GM23338 (cell line): ENCODE results near the gene CCDC187. TPM values are rescaled to one million over a fixed set of nuclear protein-coding genes. Genes with fewer than 3 reads are reported as not detected.

Experiments used
- ATAC-seq: fragments of 200-7000 bp; cut with Tn5 transposase; 3 replicates; pipeline ENCODE4 v1.9.1; 2020
- DNase-seq: peaks from one replicate; pipeline ENCODE4 v3.0.0-alpha.2; 2015; ENCODE audit warnings: low spot score
- H2AFZ ChIP-seq: fragments of 200-600 bp; sonication (generic); 2 replicates; pipeline ENCODE4 v1.8.0; 2016; ENCODE audit warnings: antibody characterized with exemption, mild to moderate bottlenecking, moderate library complexity
- H3F3A ChIP-seq: fragments of 200-600 bp; sonication (generic); replicated peaks from 2 replicates; pipeline ENCODE4 v1.8.0; 2017; ENCODE audit warnings: antibody characterized with exemption, mixed run types, low read depth
- H3K27ac ChIP-seq: fragments of 200-600 bp; sonication (generic); 2 replicates; pipeline ENCODE4 v1.6.1; 2016; ENCODE audit warnings: low read depth
- H3K27me3 ChIP-seq: fragments of 200-600 bp; sonication (generic); 2 replicates; pipeline ENCODE4 v1.8.0; 2016; ENCODE audit warnings: mild to moderate bottlenecking, mixed run types, moderate library complexity; ENCODE audit not compliant: insufficient read depth
- H3K36me3 ChIP-seq: fragments of 200-600 bp; sonication (generic); 2 replicates; pipeline ENCODE4 v1.8.0; 2016; ENCODE audit warnings: mild to moderate bottlenecking; ENCODE audit not compliant: insufficient read depth
- H3K4me1 ChIP-seq: fragments of 200-600 bp; sonication (generic); 2 replicates; pipeline ENCODE4 v1.8.0; 2016; ENCODE audit warnings: mild to moderate bottlenecking, moderate library complexity; ENCODE audit not compliant: insufficient read depth
- H3K4me2 ChIP-seq: fragments of 200-600 bp; sonication (generic); 2 replicates; pipeline ENCODE4 v1.7.1; 2017; ENCODE audit warnings: mixed run types
- H3K4me3 ChIP-seq: fragments of 200-600 bp; sonication (generic); 2 replicates; pipeline ENCODE4 v1.6.1; 2016; ENCODE audit warnings: mixed run types
- H3K79me2 ChIP-seq: fragments of 200-600 bp; sonication (generic); replicated peaks from 2 replicates; pipeline ENCODE4 v1.8.0; 2017; ENCODE audit warnings: mild to moderate bottlenecking; ENCODE audit not compliant: insufficient read depth
- H3K9me2 ChIP-seq: fragments of 200-600 bp; sonication (generic); 2 replicates; pipeline ENCODE4 v1.8.0; 2017; ENCODE audit not compliant: insufficient read depth
- H4K20me1 ChIP-seq: fragments of 200-600 bp; sonication (generic); replicated peaks from 2 replicates; pipeline ENCODE4 v1.8.0; 2017; ENCODE audit warnings: mild to moderate bottlenecking; ENCODE audit not compliant: insufficient read depth
- H3K27ac Mint-ChIP-seq: 2 replicates; pipeline ENCODE4 v1.8.0; 2020; ENCODE audit warnings: inconsistent platforms, mild to moderate bottlenecking, moderate library complexity, mixed read lengths
- H3K27me3 Mint-ChIP-seq: 3 replicates; pipeline ENCODE4 v1.8.0; 2022; ENCODE audit warnings: low read depth, mild to moderate bottlenecking, moderate library complexity, mixed read lengths, inconsistent platforms; ENCODE audit not compliant: insufficient read depth, poor library complexity
- H3K36me3 Mint-ChIP-seq: 3 replicates; pipeline ENCODE4 v1.8.0; 2021; ENCODE audit warnings: low read depth, mild to moderate bottlenecking, inconsistent platforms, moderate library complexity, mixed read lengths
- H3K4me1 Mint-ChIP-seq: 3 replicates; pipeline ENCODE4 v1.8.0; 2020; ENCODE audit warnings: mild to moderate bottlenecking, inconsistent platforms, mixed read lengths
- H3K4me3 Mint-ChIP-seq: 3 replicates; pipeline ENCODE4 v1.8.0; 2021; ENCODE audit warnings: moderate library complexity, mild to moderate bottlenecking, inconsistent platforms, mixed read lengths
- H3K9me3 Mint-ChIP-seq: 3 replicates; pipeline ENCODE4 v1.8.0; 2020; ENCODE audit warnings: moderate library complexity, mild to moderate bottlenecking, inconsistent platforms, mixed read lengths
- EZH2 ChIP-seq: fragments of 200-600 bp; sonication (generic); IDR thresholded peaks from one replicate; pipeline ENCODE4 v1.8.0; 2017; ENCODE audit warnings: antibody characterized with exemption, mild to moderate bottlenecking, low read depth; ENCODE audit not compliant: unreplicated experiment
- EZH2phosphoT487 ChIP-seq: fragments of 200-600 bp; sonication (generic); IDR thresholded peaks from one replicate; pipeline ENCODE4 v1.8.1; 2018; ENCODE audit warnings: antibody characterized with exemption; ENCODE audit not compliant: unreplicated experiment
- NANOG ChIP-seq: IDR thresholded peaks from 2 replicates; pipeline ENCODE4 v1.6.1; 2016; ENCODE audit warnings: antibody characterized with exemption, borderline replicate concordance
- STAT1 ChIP-seq: IDR thresholded peaks from one replicate; pipeline ENCODE4 v1.6.1; 2016; ENCODE audit warnings: antibody characterized with exemption; ENCODE audit not compliant: unreplicated experiment
- ZNF331 ChIP-seq: fragments of 250-450 bp; sonication (Bioruptor Pico); IDR thresholded peaks from 2 replicates; pipeline ENCODE4 v1.5.0; 2020; ENCODE audit warnings: low read depth, mild to moderate bottlenecking, moderate library complexity
- polyA plus RNA-seq: library from polyadenylated mRNA; unstranded; fragments of >200 nt; fragmentation: Nextera tagmentation; extraction: Ambion mirVana; gene quantifications from 2 replicates; pipeline ENCODE4 v1.2.1, GENCODE V29; 2016
- total RNA-seq: library from RNA; depleted of rRNA; stranded (reverse); fragments of >200 nt; shearing (Covaris generic); gene quantifications from 2 replicates; pipeline ENCODE4 v1.2.3, GENCODE V29; 2014
- TF ChIP-seq, protein P1 (sequence below): IDR thresholded peaks from one replicate; pipeline ENCODE4 v1.6.1; 2018; ENCODE audit warnings: antibody characterized with exemption; ENCODE audit not compliant: unreplicated experiment
- TF ChIP-seq, protein P2 (sequence below), 2 experiments: fragments of 200-600 bp in 1 of 2; sonication (generic) in 1 of 2; conservative IDR thresholded peaks; 2 replicates each; pipeline versions ENCODE4 v1.5.1 to v1.6.1; 2016 to 2017; ENCODE audit warnings: antibody characterized with exemption in 2 of 2, low read depth in 2 of 2, mild to moderate bottlenecking in 2 of 2, moderate library complexity in 1 of 2
- TF ChIP-seq, protein P3 (sequence below): IDR thresholded peaks from 2 replicates; pipeline ENCODE4 v1.6.1; 2016; ENCODE audit warnings: antibody characterized with exemption

The CCDC187 gene
- total and polyA plus RNA-seq, 2 experiments from 2014 or later: 0.14 TPM; not detected in 1

DNA sequence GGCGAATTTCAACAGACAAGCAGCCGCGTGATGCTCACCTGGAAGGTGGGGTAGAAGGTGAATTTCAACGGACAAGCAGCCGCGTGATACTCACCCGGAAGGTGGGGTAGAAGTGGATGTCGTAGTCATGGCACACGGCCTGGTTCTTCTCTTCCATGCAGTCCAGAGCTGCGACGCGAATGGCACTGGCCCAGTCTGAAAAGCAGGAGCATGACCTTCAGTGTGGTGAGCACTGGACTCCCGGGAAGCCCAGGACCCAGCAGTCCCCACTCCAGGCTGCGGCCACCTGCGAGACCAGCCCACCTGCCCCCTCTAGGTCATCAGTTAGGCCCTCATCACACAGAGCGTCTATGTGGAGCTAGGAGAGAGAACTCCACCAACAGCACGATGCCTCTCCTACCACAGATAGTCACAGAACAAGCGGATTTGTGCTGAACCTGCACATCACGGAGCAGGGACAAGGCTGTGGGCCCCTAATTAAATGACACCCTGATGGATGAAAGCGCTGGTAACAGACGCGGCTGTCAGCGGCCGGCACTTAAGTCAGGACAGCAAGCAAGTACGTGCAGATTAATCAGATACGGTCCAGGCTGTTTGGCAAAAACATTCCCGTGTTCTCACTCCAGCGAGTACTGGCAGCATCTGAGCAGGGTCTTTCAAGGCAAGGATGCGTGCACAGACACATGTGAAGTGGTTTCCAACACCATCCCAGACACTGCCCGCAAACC lies 77.0 kb downstream of the CCDC187 start:
- no peak for TF ChIP-seq ZNF331 (CRISPR knock-in tag)
- TF ChIP-seq, protein P1, sequence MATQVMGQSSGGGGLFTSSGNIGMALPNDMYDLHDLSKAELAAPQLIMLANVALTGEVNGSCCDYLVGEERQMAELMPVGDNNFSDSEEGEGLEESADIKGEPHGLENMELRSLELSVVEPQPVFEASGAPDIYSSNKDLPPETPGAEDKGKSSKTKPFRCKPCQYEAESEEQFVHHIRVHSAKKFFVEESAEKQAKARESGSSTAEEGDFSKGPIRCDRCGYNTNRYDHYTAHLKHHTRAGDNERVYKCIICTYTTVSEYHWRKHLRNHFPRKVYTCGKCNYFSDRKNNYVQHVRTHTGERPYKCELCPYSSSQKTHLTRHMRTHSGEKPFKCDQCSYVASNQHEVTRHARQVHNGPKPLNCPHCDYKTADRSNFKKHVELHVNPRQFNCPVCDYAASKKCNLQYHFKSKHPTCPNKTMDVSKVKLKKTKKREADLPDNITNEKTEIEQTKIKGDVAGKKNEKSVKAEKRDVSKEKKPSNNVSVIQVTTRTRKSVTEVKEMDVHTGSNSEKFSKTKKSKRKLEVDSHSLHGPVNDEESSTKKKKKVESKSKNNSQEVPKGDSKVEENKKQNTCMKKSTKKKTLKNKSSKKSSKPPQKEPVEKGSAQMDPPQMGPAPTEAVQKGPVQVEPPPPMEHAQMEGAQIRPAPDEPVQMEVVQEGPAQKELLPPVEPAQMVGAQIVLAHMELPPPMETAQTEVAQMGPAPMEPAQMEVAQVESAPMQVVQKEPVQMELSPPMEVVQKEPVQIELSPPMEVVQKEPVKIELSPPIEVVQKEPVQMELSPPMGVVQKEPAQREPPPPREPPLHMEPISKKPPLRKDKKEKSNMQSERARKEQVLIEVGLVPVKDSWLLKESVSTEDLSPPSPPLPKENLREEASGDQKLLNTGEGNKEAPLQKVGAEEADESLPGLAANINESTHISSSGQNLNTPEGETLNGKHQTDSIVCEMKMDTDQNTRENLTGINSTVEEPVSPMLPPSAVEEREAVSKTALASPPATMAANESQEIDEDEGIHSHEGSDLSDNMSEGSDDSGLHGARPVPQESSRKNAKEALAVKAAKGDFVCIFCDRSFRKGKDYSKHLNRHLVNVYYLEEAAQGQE: no peak
- TF ChIP-seq, protein P2, sequence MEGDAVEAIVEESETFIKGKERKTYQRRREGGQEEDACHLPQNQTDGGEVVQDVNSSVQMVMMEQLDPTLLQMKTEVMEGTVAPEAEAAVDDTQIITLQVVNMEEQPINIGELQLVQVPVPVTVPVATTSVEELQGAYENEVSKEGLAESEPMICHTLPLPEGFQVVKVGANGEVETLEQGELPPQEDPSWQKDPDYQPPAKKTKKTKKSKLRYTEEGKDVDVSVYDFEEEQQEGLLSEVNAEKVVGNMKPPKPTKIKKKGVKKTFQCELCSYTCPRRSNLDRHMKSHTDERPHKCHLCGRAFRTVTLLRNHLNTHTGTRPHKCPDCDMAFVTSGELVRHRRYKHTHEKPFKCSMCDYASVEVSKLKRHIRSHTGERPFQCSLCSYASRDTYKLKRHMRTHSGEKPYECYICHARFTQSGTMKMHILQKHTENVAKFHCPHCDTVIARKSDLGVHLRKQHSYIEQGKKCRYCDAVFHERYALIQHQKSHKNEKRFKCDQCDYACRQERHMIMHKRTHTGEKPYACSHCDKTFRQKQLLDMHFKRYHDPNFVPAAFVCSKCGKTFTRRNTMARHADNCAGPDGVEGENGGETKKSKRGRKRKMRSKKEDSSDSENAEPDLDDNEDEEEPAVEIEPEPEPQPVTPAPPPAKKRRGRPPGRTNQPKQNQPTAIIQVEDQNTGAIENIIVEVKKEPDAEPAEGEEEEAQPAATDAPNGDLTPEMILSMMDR (conservative IDR thresholded peaks at IDR 0.05; ENCODE audit: low read depth in 2 of 2): no peak
- no peak for TF ChIP-seq EZH2phosphoT487
- TF ChIP-seq EZH2: no peak
- TF ChIP-seq STAT1: no peak
- Mint-ChIP-seq H3K27me3 (peaks cover 7% of the 10 kb centered on the region), H3K4me3 (no peak overlapping the region), H3K36me3 (peaks cover 23% of the 10 kb centered on the region), H3K4me1 (peaks cover 9% of the 10 kb centered on the region), H3K9me3 (no peaks in the 10 kb centered on the region), H3K27ac (peak overlapping the region; percentile 58)
- Histone ChIP-seq H3K27ac (no peak overlapping the region), H4K20me1 (peaks cover 47% of the 10 kb centered on the region), H3K79me2 (peaks cover 81% of the 10 kb centered on the region), H3K9me2 (no peaks in the 10 kb centered on the region), H3F3A (0 out of 2 replicates have a peak, but pooled peaks cover 3% of the 10 kb centered on the region), H2AFZ (no peak overlapping the region), H3K4me1 (no peaks in the 10 kb centered on the region), H3K36me3 (0 out of 2 replicates have a peak, but pooled peaks cover 2% of the 10 kb centered on the region), H3K4me2 (no peak overlapping the region), H3K27me3 (no peaks in the 10 kb centered on the region), H3K4me3 (no peak overlapping the region)
- ATAC-seq: no peak
- no peak for DNase-seq

DNA sequence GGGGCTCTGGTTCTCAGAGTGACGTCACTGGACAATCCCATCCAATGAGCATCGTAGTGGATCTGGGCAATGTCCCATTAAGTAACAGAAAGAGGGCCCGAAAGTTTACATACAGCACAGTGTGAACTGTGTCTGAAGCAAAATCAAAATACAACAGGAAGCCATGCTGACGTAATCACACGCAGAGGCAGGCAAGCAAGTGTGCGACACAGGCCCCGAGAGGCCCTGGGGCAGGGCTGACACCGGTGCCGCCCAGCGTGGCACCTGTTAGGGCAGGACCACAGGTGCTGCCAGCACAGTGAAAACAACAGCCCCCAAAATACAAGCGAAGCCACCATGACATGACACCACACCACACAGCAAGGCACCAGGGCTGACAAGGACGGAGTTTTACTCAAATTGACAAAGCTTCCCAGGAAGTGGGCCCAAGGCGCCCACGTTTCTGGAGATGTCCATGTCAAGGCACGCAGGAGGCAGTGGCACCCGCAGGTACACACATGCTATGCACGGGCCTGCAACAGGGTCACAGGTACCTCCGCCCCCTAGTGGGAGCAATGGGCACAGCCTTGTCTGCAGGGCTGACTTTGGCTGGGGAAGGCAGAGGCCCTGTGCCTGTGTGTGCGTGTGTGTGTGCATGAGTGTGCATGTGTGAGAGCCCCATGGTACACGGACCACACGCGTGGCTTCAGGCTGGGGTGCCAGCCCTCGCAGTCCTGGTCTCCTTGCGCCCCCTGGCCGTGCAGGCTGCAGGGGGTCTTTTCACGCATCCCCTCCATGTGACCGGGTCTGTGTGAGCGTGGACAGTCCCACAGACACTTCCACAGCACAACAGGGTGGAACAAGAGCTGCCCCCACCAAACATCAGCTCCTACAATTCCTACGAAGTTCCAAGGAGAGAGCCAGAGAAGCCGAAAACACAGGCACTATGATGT lies 77.9 kb downstream of the CCDC187 start:
- H4K20me1 ChIP-seq: peaks cover 47% of the 10 kb centered on the region
- H3K4me1 Mint-ChIP-seq: peaks cover 9% of the 10 kb centered on the region
- no peak overlapping the region for H2AFZ ChIP-seq
- H3K27me3 ChIP-seq: no peaks in the 10 kb centered on the region
- ATAC-seq (peak; percentile 98), DNase-seq (peak; percentile 87)
- peaks cover 29% of the 10 kb centered on the region for H3K36me3 Mint-ChIP-seq
- H3K4me3 Mint-ChIP-seq: no peak overlapping the region
- no peaks in the 10 kb centered on the region for H3K9me3 Mint-ChIP-seq
- H3K4me3 ChIP-seq: no peak overlapping the region
- 0 out of 2 replicates have a peak, but pooled peaks cover 3% of the 10 kb centered on the region for H3F3A ChIP-seq
- H3K9me2 ChIP-seq: no peaks in the 10 kb centered on the region
- TF ChIP-seq NANOG (no peak), EZH2phosphoT487 (no peak), EZH2 (no peak)
- TF ChIP-seq, protein P3, sequence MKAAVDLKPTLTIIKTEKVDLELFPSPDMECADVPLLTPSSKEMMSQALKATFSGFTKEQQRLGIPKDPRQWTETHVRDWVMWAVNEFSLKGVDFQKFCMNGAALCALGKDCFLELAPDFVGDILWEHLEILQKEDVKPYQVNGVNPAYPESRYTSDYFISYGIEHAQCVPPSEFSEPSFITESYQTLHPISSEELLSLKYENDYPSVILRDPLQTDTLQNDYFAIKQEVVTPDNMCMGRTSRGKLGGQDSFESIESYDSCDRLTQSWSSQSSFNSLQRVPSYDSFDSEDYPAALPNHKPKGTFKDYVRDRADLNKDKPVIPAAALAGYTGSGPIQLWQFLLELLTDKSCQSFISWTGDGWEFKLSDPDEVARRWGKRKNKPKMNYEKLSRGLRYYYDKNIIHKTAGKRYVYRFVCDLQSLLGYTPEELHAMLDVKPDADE: no peak
- TF ChIP-seq, protein P2 (conservative IDR thresholded peaks at IDR 0.05; ENCODE audit: low read depth in 2 of 2): peak; percentile 80 to 94
- H3K79me2 ChIP-seq: peaks cover 80% of the 10 kb centered on the region
- peaks cover 7% of the 10 kb centered on the region for H3K27me3 Mint-ChIP-seq
- H3K27ac Mint-ChIP-seq: peak overlapping the region; percentile 58
- no peak overlapping the region for H3K27ac ChIP-seq
- H3K4me1 ChIP-seq: no peaks in the 10 kb centered on the region
- 0 out of 2 replicates have a peak, but pooled peaks cover 2% of the 10 kb centered on the region for H3K36me3 ChIP-seq
- no peak overlapping the region for H3K4me2 ChIP-seq
